H54 (cell line): ENCODE results near the gene EEF1AKMT4.

ENCODE experiments used
- DNase-seq: peaks from one replicate; pipeline ENCODE4 v3.0.0; 2011; ENCODE audit warnings: low spot score, mixed read lengths; ENCODE audit not compliant: insufficient read length
- FAIRE-seq: peaks from 3 replicates; lab custom pipeline; 2011; peaks lifted over from hg19 to GRCh38; lab: Jason Lieb, UNC
- POLR2A ChIP-seq: IDR thresholded peaks from 2 replicates; pipeline ENCODE4 v1.6.1; 2011; ENCODE audit warnings: low read depth, mild to moderate bottlenecking, low read length

Gene EEF1AKMT4

DNA sequence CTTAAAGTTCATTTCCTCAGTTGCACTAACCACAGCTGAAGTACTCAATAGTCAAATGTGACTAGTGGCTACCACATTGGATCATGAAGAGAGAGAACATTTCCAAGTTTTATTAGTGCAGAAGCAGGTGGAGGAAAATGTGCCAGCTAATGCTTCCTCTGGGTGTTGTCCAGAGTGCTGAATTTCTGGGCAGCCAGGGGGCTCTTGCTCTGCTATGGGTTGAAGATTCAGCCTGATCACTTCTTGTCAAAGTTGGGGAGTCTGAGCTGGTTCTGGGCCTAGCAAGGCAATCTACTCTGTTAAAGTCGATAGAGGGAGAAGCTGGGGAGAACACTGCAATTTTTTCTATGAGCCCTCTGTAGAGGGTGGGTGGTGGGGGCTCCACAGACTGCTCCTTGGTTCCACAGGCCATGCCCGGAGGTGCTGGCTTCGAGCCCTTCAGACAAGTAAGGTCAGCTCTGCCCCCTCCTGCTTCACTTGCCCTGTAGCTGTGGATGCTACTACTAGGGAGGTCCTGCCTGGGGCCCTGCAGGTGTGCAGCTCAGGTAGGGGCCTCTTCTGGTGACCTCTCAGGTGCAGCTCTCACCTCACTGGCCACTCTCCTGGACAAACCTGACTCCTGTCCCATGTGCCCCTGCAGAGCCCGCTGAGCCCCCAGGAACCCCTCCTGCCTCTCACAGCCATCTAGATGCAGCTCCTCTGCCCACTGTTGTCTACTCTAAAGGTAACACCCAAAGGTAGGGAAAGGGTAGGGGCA, 8.9 kb upstream of the EEF1AKMT4 start:
- FAIRE-seq, result peak; percentile 30
- no peak for TF ChIP-seq POLR2A

DNA sequence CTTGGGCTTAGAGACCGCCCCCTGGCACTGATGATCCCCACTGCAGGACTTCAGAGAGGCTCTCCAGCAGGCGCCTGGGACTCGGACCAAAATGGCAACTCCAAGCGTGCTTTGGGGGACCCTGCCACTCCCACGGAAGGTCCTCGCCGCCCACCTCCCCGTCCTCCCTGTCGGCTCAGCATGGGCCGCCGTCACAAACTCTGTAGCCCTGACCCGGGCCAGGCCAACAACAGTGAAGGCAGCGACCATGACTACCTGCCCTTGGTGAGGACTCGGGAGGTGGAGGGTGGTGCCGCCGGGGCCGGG, 8.4 kb upstream of the EEF1AKMT4 start:
- TF ChIP-seq POLR2A, result no peak

More for the DNA sequence above, 8.9 kb upstream of the EEF1AKMT4 start:
- no peak for DNase-seq

DNA sequence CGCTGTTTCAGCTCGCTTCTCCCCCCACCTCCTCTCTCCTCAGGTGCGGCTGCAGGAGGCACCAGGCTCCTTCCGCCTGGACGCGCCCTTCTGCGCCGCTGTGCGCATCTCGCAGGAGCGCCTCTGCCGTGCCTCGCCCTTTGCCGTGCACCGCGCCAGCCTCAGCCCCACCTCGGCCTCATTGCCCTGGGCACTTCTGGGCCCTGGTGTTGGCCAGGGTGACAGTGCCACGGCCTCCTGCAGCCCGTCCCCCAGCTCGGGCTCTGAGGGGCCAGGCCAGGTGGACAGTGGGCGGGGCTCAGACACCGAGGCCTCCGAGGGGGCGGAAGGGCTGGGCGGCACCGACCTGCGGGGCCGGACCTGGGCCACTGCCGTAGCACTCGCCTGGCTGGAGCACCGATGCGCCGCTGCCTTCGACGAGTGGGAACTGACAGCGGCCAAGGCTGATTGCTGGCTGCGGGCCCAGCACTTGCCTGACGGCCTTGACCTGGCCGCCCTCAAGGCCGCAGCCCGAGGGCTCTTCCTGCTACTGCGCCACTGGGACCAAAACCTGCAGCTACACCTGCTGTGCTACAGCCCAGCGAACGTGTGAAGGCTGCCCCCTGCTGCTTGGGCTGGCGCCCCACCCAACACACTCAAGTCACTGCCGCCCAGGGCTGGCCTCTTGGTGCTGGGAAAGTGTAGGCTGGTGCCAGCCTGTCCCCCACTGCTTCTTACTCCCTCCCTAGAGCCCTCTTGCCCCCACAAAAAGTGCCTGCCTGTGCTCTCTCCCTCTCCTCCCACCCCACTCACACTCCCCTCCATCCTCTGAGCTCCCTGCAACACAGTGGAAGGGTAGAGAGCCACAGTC, 7.8 kb upstream of the EEF1AKMT4 start:
- FAIRE-seq, result no peak
- no peak for TF ChIP-seq POLR2A
- no peak for DNase-seq

More for the DNA sequence above, 8.4 kb upstream of the EEF1AKMT4 start:
- no peak for DNase-seq
- no peak for FAIRE-seq

DNA sequence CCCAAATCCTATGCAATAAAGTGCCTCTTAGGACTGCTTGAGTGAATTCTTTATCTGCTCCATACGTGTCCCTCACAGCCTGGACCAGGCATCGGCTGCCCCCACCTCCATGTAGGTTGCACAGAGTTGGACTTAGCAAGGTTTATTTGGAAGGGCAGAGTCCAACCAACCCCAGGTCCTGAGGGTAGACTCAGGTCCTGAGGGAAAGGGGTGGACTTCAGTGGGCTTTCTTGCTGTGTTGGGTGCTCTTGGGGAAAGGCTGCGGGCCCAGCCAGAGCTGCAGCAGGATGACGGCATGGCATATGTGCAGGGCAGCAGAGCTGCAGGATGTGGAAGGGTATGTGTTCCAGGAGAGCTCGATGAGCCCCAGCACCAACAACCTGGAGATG, 7.2 kb upstream of the EEF1AKMT4 start:
- DNase-seq, result no peak
- no peak for FAIRE-seq
- TF ChIP-seq POLR2A, result no peak

DNA sequence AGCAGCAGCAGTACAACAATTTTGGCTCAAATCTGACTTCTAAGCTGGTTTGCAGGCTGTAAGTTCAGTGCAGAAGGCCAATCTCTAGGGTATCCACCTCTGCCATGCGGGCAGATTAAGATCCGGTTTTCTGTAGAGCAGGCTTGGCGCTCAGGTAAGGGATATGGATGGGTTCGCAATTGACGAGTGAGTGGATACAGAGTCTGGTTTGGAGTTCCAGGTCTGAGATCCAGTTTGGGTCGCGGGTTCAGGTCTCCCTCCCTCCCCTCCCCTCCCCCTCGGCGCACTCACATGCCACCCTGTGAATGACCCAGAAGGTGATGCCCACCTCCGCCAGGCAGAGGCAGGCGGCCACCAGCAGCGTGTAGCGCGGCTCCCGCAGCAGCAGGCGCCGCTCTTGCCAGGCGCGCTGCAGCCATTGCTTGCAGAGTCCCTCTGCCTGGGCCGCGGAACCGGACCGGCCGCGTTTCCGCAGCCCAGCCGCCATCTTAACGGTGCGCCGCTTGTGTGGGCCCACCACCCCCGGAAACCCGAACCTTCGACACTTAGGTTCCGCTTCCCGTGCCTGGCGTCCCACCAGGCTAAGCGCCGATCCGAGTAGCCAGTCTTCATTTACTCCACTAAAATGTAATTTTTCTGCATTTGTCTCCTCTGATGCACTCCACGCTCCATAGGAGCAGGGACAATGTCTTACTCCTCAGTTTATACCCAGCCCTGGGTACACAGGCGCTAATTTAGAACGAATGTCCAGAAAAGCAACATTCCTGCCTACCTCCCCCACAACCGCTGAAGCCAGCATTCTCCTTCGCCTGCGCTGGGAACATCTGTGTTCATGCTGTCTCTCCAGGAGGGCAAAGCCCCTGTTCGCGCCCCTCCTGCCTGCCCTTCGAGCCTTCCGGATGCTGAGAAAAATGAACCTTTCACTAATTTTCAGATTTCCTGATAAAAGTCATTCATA, 739 bp upstream of the EEF1AKMT4 start, which contains the start of gene ALG3:
Gene ALG3 (minus strand): TSS at position 509 of the 958 bp plus-strand sequence. CDS start 22 bp downstream, at position 487.
- no peak for FAIRE-seq
- TF ChIP-seq POLR2A, result peak; percentile 92
- DNase-seq, result peak; percentile 82

DNA sequence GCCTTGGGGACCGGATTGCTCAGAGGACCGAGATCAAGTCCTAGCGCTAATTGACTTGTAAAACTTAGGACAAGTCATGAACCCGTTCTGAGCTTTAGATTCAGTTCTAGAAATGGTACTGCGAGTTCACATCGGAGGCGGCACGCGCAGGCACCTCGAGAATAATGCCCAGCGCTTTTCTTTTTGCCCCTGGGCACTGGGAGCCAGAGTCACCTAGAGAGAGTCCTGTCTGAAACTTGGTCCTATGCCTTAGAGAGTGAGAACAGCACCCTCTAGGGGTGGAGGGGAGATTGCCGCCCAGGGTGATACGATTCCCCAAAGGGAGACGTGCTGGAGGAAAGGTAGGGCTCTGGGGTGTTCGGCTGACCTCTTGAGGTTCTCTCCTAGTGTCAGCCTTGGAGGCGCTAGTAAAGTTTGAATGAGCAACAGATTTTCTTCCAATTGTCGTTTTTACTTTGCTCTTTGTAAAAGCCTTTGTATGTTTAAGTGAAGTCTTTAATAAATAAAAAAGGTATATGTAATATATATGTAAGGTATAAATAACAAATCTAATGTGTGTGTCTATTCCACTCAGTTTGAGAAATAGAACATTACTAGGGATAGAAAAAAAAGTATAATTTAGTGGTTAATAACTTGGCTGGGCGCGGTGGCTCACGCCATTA, 826 bp downstream of the EEF1AKMT4 start:
- no peak for TF ChIP-seq POLR2A
- FAIRE-seq, result peak; percentile 91
- peak; percentile 97 for DNase-seq

DNA sequence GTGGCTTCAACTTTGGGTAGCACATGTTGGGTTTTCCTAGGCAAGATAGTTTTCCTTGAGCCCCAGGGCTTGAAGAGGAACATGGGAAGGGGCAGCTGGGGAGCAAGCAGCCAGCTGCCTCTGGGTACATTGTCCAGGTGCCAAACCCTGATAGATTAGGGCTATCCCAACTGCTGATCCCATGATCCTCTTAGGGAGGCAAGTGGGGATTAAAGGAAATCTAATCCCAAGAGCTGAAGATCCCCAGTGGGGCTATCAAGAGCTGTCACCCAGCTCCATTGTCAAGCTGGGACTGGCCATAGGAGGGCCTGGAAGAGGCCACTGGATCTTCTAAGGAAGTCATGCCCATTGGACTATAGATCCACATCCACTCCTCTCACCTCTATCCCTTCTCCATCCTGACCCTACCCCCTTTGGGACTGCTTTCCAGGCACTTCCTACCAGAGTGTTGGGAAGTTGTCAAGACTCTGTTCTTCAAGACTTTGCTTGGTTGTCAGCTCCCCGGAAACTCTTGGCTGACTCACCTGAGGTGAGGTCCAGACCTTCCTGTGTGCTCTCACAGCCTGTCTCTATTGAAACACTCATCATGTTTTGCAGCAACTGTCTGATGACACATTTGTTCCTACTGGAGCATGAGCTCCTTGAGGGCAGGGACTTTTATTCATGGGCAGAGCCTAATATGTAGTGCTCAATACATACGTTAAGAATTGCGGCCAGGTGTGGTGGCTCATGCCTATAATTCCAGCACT, 6.0 kb downstream of the EEF1AKMT4 start:
- TF ChIP-seq POLR2A, result no peak
- DNase-seq, result peak; percentile 76
- FAIRE-seq, result no peak

DNA sequence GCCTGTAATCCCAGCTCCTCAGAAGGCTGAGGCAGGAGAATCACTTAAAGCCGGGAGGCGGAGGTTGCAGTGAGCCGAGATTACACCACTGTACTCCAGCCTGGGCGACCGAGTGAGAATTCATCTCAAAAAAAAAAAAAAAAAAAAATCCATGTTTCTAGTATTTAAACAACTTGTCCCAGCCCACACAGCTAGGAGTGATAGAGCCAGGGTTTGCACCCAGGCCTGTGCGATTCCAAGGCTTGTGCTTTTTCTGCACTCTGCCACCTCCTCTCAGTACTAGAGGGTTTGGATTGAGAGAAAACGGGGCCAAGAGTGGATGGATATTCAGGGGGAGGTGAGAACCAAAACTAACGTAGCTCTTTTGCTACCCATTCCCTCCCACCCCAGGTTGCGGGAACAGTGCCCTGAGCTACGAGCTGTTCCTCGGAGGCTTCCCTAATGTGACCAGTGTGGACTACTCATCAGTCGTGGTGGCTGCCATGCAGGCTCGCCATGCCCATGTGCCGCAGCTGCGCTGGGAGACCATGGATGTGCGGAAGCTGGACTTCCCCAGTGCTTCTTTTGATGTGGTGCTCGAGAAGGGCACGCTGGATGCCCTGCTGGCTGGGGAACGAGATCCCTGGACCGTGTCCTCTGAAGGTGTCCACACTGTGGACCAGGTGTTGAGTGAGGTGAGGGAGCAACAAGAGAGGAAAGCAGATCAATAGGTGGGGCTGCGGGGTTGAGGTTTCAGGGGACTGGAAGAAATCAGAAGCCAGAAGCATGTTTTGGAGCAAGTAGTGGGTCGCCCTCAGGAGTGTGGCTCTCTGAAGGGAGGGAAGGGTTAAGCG, 7.8 kb downstream of the EEF1AKMT4 start:
- TF ChIP-seq POLR2A, result no peak
- FAIRE-seq, result no peak
- DNase-seq, result no peak

DNA sequence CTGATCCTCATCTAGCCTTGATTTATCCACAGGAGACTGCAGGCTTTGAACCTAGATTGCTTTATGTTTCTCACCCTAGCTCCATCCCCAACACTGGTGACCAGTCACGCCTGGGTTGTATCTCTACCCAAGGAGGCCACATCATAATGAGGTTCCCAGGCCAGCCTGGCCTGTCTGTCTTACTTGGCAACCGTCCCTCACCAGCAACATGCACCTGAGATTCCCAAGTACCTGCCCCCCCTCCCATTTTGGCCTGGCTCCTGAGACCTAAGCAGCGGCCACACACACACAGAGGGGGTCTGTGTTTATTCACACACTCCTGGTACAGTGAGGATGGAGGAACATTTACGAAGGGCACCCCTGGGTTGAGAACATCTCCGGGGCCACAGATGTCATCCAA, 9.5 kb downstream of the EEF1AKMT4 start:
- no peak for FAIRE-seq
- peak; percentile 44 for DNase-seq
- no peak for TF ChIP-seq POLR2A

DNA sequence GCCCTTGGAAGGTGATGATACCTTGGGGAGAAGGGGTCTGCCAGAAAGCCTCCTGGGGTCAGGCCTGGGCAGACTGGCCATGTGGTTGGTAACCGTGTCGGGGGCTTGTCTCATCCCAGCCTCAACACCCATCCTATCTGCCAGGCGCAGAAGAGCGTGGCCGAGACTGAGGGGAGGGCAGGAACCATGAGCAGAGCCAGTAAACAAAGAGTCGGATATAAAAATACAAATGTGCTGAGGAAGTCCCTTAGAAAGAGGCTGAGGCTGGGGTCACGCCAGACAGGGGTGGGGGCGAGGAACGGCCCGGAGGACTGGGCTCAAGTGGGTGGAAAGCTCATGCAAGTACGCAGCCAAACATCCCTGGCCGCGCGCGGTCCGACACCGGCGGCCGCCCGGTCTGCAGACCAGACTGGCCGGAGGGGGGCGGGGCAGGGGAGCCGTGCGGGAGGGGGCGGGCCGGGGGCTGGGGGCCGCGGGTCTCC, 10.0 kb downstream of the EEF1AKMT4 start:
- TF ChIP-seq POLR2A, result no peak

More for the DNA sequence above, 10.0 kb downstream of the EEF1AKMT4 start:
- FAIRE-seq (no peak), DNase-seq (no peak)
